HG03135 (cell line): ENCODE data around the gene SKI.

Experiments used
- ATAC-seq: cut with Tn5 transposase; IDR thresholded peaks from one replicate; pipeline ENCODE4 v1.9.1; 2021; ENCODE audit warnings: mild to moderate bottlenecking, moderate library complexity; ENCODE audit not compliant: unreplicated experiment

SKI gene

GRCh38 chr1:2228157-2228594 lies at the start of gene SKI:
SKI (plus strand) TSS chr1:2228319; CDS start chr1:2228767, 448 bp downstream.
- ATAC-seq: no peak

GRCh38 chr1:2178875-2179274 lies 49.2 kb upstream of the SKI start:
- no peak for ATAC-seq

GRCh38 chr1:2179283-2180013 lies 48.7 kb upstream of the SKI start:
- no peak for ATAC-seq

- ATAC-seq: no peak
Observed at GRCh38 chr1:2180297-2181245, 47.5 kb upstream of the SKI start.

GRCh38 chr1:2181271-2181670 lies 46.8 kb upstream of the SKI start:
- ATAC-seq: no peak

- ATAC-seq: no peak
Observed at GRCh38 chr1:2181752-2182151, 46.4 kb upstream of the SKI start.

GRCh38 chr1:2182376-2182775 lies 45.7 kb upstream of the SKI start:
- ATAC-seq: no peak

- no peak for ATAC-seq
Observed at GRCh38 chr1:2183937-2184334, 44.2 kb upstream of the SKI start.

- ATAC-seq: no peak
Observed at GRCh38 chr1:2184531-2184930, 43.6 kb upstream of the SKI start.

- ATAC-seq: no peak
Observed at GRCh38 chr1:2184934-2185333, 43.2 kb upstream of the SKI start.

- ATAC-seq: no peak
Observed at GRCh38 chr1:2185880-2186855, 42.0 kb upstream of the SKI start.

- ATAC-seq: no peak
Observed at GRCh38 chr1:2186901-2187300, 41.2 kb upstream of the SKI start.

- no peak for ATAC-seq
Observed at GRCh38 chr1:2187619-2188018, 40.5 kb upstream of the SKI start.

GRCh38 chr1:2188336-2188735 lies 39.8 kb upstream of the SKI start:
- no peak for ATAC-seq

- ATAC-seq: peak; percentile 40
Observed at GRCh38 chr1:2189459-2190425, 38.4 kb upstream of the SKI start.

- ATAC-seq: no peak
Observed at GRCh38 chr1:2190491-2190976, 37.6 kb upstream of the SKI start.

- ATAC-seq: no peak
Observed at GRCh38 chr1:2192031-2192995, 35.8 kb upstream of the SKI start.
